Neural cell (in vitro differentiated cells): ENCODE data around the gene LZTR1. TPM values are rescaled to one million over a fixed set of nuclear protein-coding genes. Genes with fewer than 3 reads are reported as not detected.

ENCODE experiments used
- H2AFZ ChIP-seq: fragments of 200-600, 300-800 bp; sonication (generic), shearing (Covaris generic); 2 replicates; pipeline ENCODE4 v1.6.0; 2014; ENCODE audit warnings: low read depth, mild to moderate bottlenecking, antibody characterized with exemption, low read length, moderate library complexity
- H3F3A ChIP-seq: fragments of 200-600 bp; shearing (Covaris generic); 2 replicates; pipeline ENCODE4 v1.6.1; 2016; ENCODE audit warnings: mild to moderate bottlenecking, moderate library complexity, mixed read lengths, antibody characterized with exemption, low read length; ENCODE audit not compliant: insufficient read depth, poor library complexity, severe bottlenecking
- H3K27ac ChIP-seq: fragments of 200-600, 300-800 bp; sonication (generic), shearing (Covaris generic); 2 replicates; pipeline ENCODE4 v1.5.1; 2014; ENCODE audit warnings: mild to moderate bottlenecking, low read length, moderate library complexity
- H3K27me3 ChIP-seq: fragments of 300-800, 200-600 bp; sonication (generic), shearing (Covaris generic); 2 replicates; pipeline ENCODE4 v1.6.0; 2014; ENCODE audit warnings: mild to moderate bottlenecking, low read depth, low read length, moderate library complexity; ENCODE audit not compliant: insufficient read depth
- H3K36me3 ChIP-seq: fragments of 300-800, 200-600 bp; sonication (generic), shearing (Covaris generic); 2 replicates; pipeline ENCODE4 v1.5.1; 2014; ENCODE audit warnings: mild to moderate bottlenecking, antibody characterized with exemption, low read length, moderate library complexity; ENCODE audit not compliant: insufficient read depth
- H3K4me2 ChIP-seq: fragments of 300-800, 200-600 bp; sonication (generic), shearing (Covaris generic); 2 replicates; pipeline ENCODE4 v1.6.0; 2014; ENCODE audit warnings: mild to moderate bottlenecking, low read length
- H3K4me3 ChIP-seq: fragments of 300-800, 200-600 bp; sonication (generic), shearing (Covaris generic); 2 replicates; pipeline ENCODE4 v1.5.1; 2014; ENCODE audit warnings: mild to moderate bottlenecking, low read length, moderate library complexity
- H3K79me2 ChIP-seq: fragments of 200-600 bp; shearing (Covaris generic); replicated peaks from 2 replicates; pipeline ENCODE4 v1.6.0; 2014; ENCODE audit warnings: mild to moderate bottlenecking, low read length, moderate library complexity; ENCODE audit not compliant: insufficient read depth
- H3K9ac ChIP-seq: fragments of 300-800, 200-600 bp; sonication (generic), shearing (Covaris generic); 2 replicates; pipeline ENCODE4 v1.6.1; 2016; ENCODE audit warnings: mild to moderate bottlenecking, low read length, mixed read lengths
- H3K9me2 ChIP-seq: fragments of 200-600 bp; shearing (Covaris generic); 2 replicates; pipeline ENCODE4 v1.6.1; 2016; ENCODE audit warnings: mild to moderate bottlenecking, low read length, mixed read lengths; ENCODE audit not compliant: insufficient read depth
- H3K9me3 ChIP-seq: fragments of 200-600, 300-800 bp; sonication (generic), shearing (Covaris generic); 2 replicates; pipeline ENCODE4 v1.6.1; 2016; ENCODE audit warnings: mild to moderate bottlenecking, mixed run types, low read length, moderate library complexity, mixed read lengths
- H4K20me1 ChIP-seq: fragments of 200-600 bp; shearing (Covaris generic); 2 replicates; pipeline ENCODE4 v1.6.1; 2016; ENCODE audit warnings: mild to moderate bottlenecking, mixed run types; ENCODE audit not compliant: insufficient read depth
- CTCF ChIP-seq: fragments of 450-650 bp; IDR thresholded peaks from 2 replicates; pipeline ENCODE4 v1.5.1; 2014; ENCODE audit warnings: antibody characterized with exemption, mild to moderate bottlenecking, moderate library complexity; ENCODE audit not compliant: poor library complexity, severe bottlenecking
- EP300 ChIP-seq: fragments of 450-650 bp; conservative IDR thresholded peaks from 2 replicates; pipeline ENCODE4 v1.6.1; 2014; ENCODE audit warnings: antibody characterized with exemption, mild to moderate bottlenecking, moderate library complexity; ENCODE audit not compliant: poor library complexity, severe bottlenecking
- EZH2 ChIP-seq: fragments of 200-600, 300-800 bp; shearing (Covaris generic), sonication (generic); IDR thresholded peaks from 2 replicates; pipeline ENCODE4 v1.6.1; 2014; ENCODE audit warnings: antibody characterized with exemption, low read length, borderline replicate concordance, mild to moderate bottlenecking; ENCODE audit not compliant: insufficient read depth, poor library complexity, severe bottlenecking
- MXI1 ChIP-seq: fragments of 450-650 bp; conservative IDR thresholded peaks from 2 replicates; pipeline ENCODE4 v1.6.1; 2014; ENCODE audit warnings: antibody characterized with exemption, mild to moderate bottlenecking; ENCODE audit not compliant: poor library complexity, severe bottlenecking
- POLR2AphosphoS5 ChIP-seq: IDR thresholded peaks from 2 replicates; pipeline ENCODE4 v1.6.1; 2012
- RAD21 ChIP-seq: fragments of 450-650 bp; conservative IDR thresholded peaks from 2 replicates; pipeline ENCODE4 v1.6.1; 2014; ENCODE audit warnings: antibody characterized with exemption, mild to moderate bottlenecking, moderate library complexity
- REST ChIP-seq: IDR thresholded peaks from 2 replicates; pipeline ENCODE4 v1.6.1; 2012; ENCODE audit warnings: borderline replicate concordance
- SMC3 ChIP-seq: fragments of 450-650 bp; conservative IDR thresholded peaks from 2 replicates; pipeline ENCODE4 v1.6.1; 2014; ENCODE audit warnings: antibody characterized with exemption, mild to moderate bottlenecking, moderate library complexity; ENCODE audit not compliant: poor library complexity
- TAF1 ChIP-seq: IDR thresholded peaks from 2 replicates; pipeline ENCODE4 v1.6.1; 2012; ENCODE audit warnings: low read depth
- polyA plus RNA-seq: library from polyadenylated mRNA; depleted of rRNA; stranded (reverse); fragments of >200 nt; gene quantifications from 2 replicates; pipeline ENCODE4 v1.2.3, GENCODE V29; 2014

LZTR1 gene
- polyA plus RNA-seq, 1 donor from 2014 or later, result 114 TPM

GRCh38 chr22:20993304-20994127 is 11.4 kb downstream of the LZTR1 start:
- Histone ChIP-seq H3K9me3 (no peaks in the 10 kb centered on the region), H3K4me2 (no peak overlapping the region), H3K4me3 (no peak overlapping the region), H2AFZ (no peak overlapping the region), H3K27ac (no peak overlapping the region), H3K79me2 (no peaks in the 10 kb centered on the region), H3F3A (no peaks in the 10 kb centered on the region), H3K27me3 (no peaks in the 10 kb centered on the region), H3K9me2 (no peaks in the 10 kb centered on the region), H3K9ac (no peak overlapping the region), H4K20me1 (no peaks in the 10 kb centered on the region), H3K36me3 (no peaks in the 10 kb centered on the region)
- no peak for TF ChIP-seq EP300
- TF ChIP-seq RAD21, result no peak
- no peak for TF ChIP-seq POLR2AphosphoS5
- no peak for TF ChIP-seq EZH2
- no peak for TF ChIP-seq SMC3
- no peak for TF ChIP-seq CTCF
- no peak for TF ChIP-seq REST
- no peak for TF ChIP-seq TAF1
- no peak for TF ChIP-seq MXI1

- no peaks in the 10 kb centered on the region for H3K36me3 ChIP-seq
- H3K9ac ChIP-seq, result no peak overlapping the region
- no peak overlapping the region for H2AFZ ChIP-seq
- H3K79me2 ChIP-seq, result no peaks in the 10 kb centered on the region
- H4K20me1 ChIP-seq, result no peaks in the 10 kb centered on the region
- H3F3A ChIP-seq, result no peaks in the 10 kb centered on the region
- no peak overlapping the region for H3K4me2 ChIP-seq
- no peak overlapping the region for H3K27ac ChIP-seq
- no peaks in the 10 kb centered on the region for H3K27me3 ChIP-seq
- no peak for TF ChIP-seq SMC3
- no peak for TF ChIP-seq EP300
- no peak for TF ChIP-seq EZH2
- TF ChIP-seq TAF1, result no peak
- no peak for TF ChIP-seq REST
- TF ChIP-seq MXI1, result no peak
- no peak for TF ChIP-seq CTCF
- no peak for TF ChIP-seq RAD21
- no peak for TF ChIP-seq POLR2AphosphoS5
- no peaks in the 10 kb centered on the region for H3K9me3 ChIP-seq
- no peak overlapping the region for H3K4me3 ChIP-seq
- H3K9me2 ChIP-seq, result no peaks in the 10 kb centered on the region
Measured at GRCh38 chr22:20994128-20994901, 12.2 kb downstream of the LZTR1 start.
